Stimulated activated CD4-positive, alpha-beta T cell treated with anti-CD3 and anti-CD28 coated beads, Interleukin-15, amount 100 ng/mL, for 24 hours (primary cell): Measurements from ENCODE around the gene LGR6.
"Not testable (repeated sequence)": the region's sequence is repeated elsewhere in the genome, so short reads cannot be mapped to it uniquely, and the experiment has no call there.

Source experiments
- DNase-seq: peaks from one replicate; pipeline ENCODE4 v3.0.0-alpha.2; 2020

Gene LGR6

GRCh38 chr1:202193614-202194327, at the start of gene LGR6:
Gene LGR6 (plus strand): TSS chr1:202193799. CDS start chr1:202193990, 191 bp downstream.
- no peak for DNase-seq

- peak; percentile 83 for DNase-seq
Observed at GRCh38 chr1:202144402-202145067, 49.1 kb upstream of the LGR6 start, which contains the start of gene ARL8A. Gene ARL8A (minus strand): TSS chr1:202144737. CDS start chr1:202144572, 165 bp downstream.

GRCh38 chr1:202145068-202145743, 48.4 kb upstream of the LGR6 start:
- peak; percentile 64 for DNase-seq

GRCh38 chr1:202145744-202146140, 47.9 kb upstream of the LGR6 start:
- DNase-seq = not testable (repeated sequence)

GRCh38 chr1:202146279-202146678, 47.3 kb upstream of the LGR6 start:
- DNase-seq = no peak

GRCh38 chr1:202146993-202147392, 46.6 kb upstream of the LGR6 start:
- DNase-seq = no peak

GRCh38 chr1:202148391-202148790, 45.2 kb upstream of the LGR6 start:
- no peak for DNase-seq

- DNase-seq = no peak
Observed at GRCh38 chr1:202149566-202149965, 44.0 kb upstream of the LGR6 start.

- DNase-seq = no peak
Observed at GRCh38 chr1:202150187-202150586, 43.4 kb upstream of the LGR6 start.

GRCh38 chr1:202150602-202151001, 43.0 kb upstream of the LGR6 start:
- no peak for DNase-seq

- DNase-seq = no peak
Observed at GRCh38 chr1:202151045-202151444, 42.6 kb upstream of the LGR6 start.

- DNase-seq = no peak
Observed at GRCh38 chr1:202152399-202152798, 41.2 kb upstream of the LGR6 start.

- no peak for DNase-seq
Observed at GRCh38 chr1:202153284-202153683, 40.3 kb upstream of the LGR6 start.

GRCh38 chr1:202154148-202154765, 39.3 kb upstream of the LGR6 start:
- no peak for DNase-seq

GRCh38 chr1:202154766-202155477, 38.7 kb upstream of the LGR6 start:
- peak; percentile 53 for DNase-seq

GRCh38 chr1:202155478-202156021, 38.0 kb upstream of the LGR6 start:
- no peak for DNase-seq

GRCh38 chr1:202156590-202156989, 37.0 kb upstream of the LGR6 start:
- no peak for DNase-seq

- DNase-seq = no peak
Observed at GRCh38 chr1:202157945-202158344, 35.7 kb upstream of the LGR6 start.

- peak; percentile 60 for DNase-seq
Observed at GRCh38 chr1:202158810-202159533, 34.6 kb upstream of the LGR6 start.

- DNase-seq = peak; percentile 86
Observed at GRCh38 chr1:202159534-202160371, 33.8 kb upstream of the LGR6 start.
